H1 (cell line): ENCODE results near the gene LRRK1. TPM values are rescaled to one million over a fixed set of nuclear protein-coding genes. Genes with fewer than 3 reads are reported as not detected.

Source experiments
- CTBP2 ChIP-seq: IDR thresholded peaks from 2 replicates; pipeline ENCODE4 v1.7.0; 2011; ENCODE audit warnings: borderline replicate concordance, mild to moderate bottlenecking, moderate library complexity, mixed read lengths, low read length; ENCODE audit not compliant: insufficient read depth, insufficient read length
- POLR2A ChIP-seq, 2 experiments: IDR thresholded peaks; 1 replicate in 1 of 2; 2 replicates in 1 of 2; pipeline ENCODE4 v1.6.1; 2011; ENCODE audit warnings: low read depth in 2 of 2, low read length in 2 of 2, mild to moderate bottlenecking in 2 of 2; ENCODE audit errors: control extremely low read depth in 1 of 2
- SRF ChIP-seq: IDR thresholded peaks from 2 replicates; pipeline ENCODE4 v1.6.1; 2011; ENCODE audit warnings: mild to moderate bottlenecking, low read depth, low read length, moderate library complexity
- polyA plus RNA-seq, 7 experiments: library from polyadenylated mRNA; depleted of rRNA in 3 of 7; stranded (reverse) in 5 of 7; unstranded in 2 of 7; fragments of >200 nt in 5 of 7; fragments of 200-250 nt in 2 of 7; gene quantifications; 1 replicate in 5 of 7; 2 replicates in 1 of 7; 4 replicates in 1 of 7; pipeline versions ENCODE4 v1.2.1 to v1.2.3, GENCODE V29; 2011 to 2013; ENCODE audit warnings: missing spikeins in 2 of 7, mixed read lengths in 2 of 7
- total RNA-seq: library from RNA; stranded (reverse); fragmentation: NEBNext Ultra II Directional; extraction: Animal tissue kit (Norgen Biotek cat#: 25700); gene quantifications from 2 replicates; pipeline ENCODE4 v1.2.1, GENCODE V29; 2021
- TF ChIP-seq, protein P1 (sequence below): fragments of 300-600 bp; sonication (generic); IDR thresholded peaks from 2 replicates; pipeline ENCODE4 v1.7.1; 2012; ENCODE audit warnings: low read length, moderate library complexity, mild to moderate bottlenecking, inconsistent platforms; ENCODE audit not compliant: insufficient replicate concordance

Gene LRRK1
- total and polyA plus RNA-seq, 2 of the 8 experiments (the other 6 are each of a cell fraction or from before 2014, with no cell fraction given): 1.2 to 3.6 TPM

DNA sequence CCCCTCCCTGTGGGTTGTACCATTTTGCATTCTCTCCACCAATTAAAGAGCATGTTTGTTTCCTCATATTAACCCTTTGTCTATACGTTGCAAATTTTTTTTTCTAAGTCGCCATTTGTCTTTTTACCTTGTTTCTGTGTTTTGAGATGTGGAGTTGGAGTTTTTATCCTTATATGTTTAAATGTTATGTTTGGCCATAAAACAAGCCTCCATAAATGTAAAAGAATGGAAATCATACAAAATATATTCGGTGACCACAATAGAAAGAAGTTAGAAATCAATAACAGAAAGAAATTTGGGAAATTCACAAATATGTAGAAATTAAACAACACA, 29.2 kb downstream of the LRRK1 start (continued):
- TF ChIP-seq, protein P1, sequence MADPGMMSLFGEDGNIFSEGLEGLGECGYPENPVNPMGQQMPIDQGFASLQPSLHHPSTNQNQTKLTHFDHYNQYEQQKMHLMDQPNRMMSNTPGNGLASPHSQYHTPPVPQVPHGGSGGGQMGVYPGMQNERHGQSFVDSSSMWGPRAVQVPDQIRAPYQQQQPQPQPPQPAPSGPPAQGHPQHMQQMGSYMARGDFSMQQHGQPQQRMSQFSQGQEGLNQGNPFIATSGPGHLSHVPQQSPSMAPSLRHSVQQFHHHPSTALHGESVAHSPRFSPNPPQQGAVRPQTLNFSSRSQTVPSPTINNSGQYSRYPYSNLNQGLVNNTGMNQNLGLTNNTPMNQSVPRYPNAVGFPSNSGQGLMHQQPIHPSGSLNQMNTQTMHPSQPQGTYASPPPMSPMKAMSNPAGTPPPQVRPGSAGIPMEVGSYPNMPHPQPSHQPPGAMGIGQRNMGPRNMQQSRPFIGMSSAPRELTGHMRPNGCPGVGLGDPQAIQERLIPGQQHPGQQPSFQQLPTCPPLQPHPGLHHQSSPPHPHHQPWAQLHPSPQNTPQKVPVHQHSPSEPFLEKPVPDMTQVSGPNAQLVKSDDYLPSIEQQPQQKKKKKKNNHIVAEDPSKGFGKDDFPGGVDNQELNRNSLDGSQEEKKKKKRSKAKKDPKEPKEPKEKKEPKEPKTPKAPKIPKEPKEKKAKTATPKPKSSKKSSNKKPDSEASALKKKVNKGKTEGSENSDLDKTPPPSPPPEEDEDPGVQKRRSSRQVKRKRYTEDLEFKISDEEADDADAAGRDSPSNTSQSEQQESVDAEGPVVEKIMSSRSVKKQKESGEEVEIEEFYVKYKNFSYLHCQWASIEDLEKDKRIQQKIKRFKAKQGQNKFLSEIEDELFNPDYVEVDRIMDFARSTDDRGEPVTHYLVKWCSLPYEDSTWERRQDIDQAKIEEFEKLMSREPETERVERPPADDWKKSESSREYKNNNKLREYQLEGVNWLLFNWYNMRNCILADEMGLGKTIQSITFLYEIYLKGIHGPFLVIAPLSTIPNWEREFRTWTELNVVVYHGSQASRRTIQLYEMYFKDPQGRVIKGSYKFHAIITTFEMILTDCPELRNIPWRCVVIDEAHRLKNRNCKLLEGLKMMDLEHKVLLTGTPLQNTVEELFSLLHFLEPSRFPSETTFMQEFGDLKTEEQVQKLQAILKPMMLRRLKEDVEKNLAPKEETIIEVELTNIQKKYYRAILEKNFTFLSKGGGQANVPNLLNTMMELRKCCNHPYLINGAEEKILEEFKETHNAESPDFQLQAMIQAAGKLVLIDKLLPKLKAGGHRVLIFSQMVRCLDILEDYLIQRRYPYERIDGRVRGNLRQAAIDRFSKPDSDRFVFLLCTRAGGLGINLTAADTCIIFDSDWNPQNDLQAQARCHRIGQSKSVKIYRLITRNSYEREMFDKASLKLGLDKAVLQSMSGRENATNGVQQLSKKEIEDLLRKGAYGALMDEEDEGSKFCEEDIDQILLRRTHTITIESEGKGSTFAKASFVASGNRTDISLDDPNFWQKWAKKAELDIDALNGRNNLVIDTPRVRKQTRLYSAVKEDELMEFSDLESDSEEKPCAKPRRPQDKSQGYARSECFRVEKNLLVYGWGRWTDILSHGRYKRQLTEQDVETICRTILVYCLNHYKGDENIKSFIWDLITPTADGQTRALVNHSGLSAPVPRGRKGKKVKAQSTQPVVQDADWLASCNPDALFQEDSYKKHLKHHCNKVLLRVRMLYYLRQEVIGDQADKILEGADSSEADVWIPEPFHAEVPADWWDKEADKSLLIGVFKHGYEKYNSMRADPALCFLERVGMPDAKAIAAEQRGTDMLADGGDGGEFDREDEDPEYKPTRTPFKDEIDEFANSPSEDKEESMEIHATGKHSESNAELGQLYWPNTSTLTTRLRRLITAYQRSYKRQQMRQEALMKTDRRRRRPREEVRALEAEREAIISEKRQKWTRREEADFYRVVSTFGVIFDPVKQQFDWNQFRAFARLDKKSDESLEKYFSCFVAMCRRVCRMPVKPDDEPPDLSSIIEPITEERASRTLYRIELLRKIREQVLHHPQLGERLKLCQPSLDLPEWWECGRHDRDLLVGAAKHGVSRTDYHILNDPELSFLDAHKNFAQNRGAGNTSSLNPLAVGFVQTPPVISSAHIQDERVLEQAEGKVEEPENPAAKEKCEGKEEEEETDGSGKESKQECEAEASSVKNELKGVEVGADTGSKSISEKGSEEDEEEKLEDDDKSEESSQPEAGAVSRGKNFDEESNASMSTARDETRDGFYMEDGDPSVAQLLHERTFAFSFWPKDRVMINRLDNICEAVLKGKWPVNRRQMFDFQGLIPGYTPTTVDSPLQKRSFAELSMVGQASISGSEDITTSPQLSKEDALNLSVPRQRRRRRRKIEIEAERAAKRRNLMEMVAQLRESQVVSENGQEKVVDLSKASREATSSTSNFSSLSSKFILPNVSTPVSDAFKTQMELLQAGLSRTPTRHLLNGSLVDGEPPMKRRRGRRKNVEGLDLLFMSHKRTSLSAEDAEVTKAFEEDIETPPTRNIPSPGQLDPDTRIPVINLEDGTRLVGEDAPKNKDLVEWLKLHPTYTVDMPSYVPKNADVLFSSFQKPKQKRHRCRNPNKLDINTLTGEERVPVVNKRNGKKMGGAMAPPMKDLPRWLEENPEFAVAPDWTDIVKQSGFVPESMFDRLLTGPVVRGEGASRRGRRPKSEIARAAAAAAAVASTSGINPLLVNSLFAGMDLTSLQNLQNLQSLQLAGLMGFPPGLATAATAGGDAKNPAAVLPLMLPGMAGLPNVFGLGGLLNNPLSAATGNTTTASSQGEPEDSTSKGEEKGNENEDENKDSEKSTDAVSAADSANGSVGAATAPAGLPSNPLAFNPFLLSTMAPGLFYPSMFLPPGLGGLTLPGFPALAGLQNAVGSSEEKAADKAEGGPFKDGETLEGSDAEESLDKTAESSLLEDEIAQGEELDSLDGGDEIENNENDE: no peak
- TF ChIP-seq POLR2A (IDR thresholded peaks at IDR 0.05; ENCODE audit: control extremely low read depth in 1 of 2, low read depth in 2 of 2, low read length in 2 of 2): no peak
- no peak for TF ChIP-seq SRF
- no peak for TF ChIP-seq CTBP2
